Measurements from ENCODE around the gene TRNAU1AP. TPM values are rescaled to one million over a fixed set of nuclear protein-coding genes. Genes with fewer than 3 reads are reported as not detected.

Gene TRNAU1AP
- total and polyA plus RNA-seq, 2 of the 13 experiments (the other 11 are each of a cell fraction or from before 2014, with no cell fraction given) = 29.0 to 42.9 TPM

DNA sequence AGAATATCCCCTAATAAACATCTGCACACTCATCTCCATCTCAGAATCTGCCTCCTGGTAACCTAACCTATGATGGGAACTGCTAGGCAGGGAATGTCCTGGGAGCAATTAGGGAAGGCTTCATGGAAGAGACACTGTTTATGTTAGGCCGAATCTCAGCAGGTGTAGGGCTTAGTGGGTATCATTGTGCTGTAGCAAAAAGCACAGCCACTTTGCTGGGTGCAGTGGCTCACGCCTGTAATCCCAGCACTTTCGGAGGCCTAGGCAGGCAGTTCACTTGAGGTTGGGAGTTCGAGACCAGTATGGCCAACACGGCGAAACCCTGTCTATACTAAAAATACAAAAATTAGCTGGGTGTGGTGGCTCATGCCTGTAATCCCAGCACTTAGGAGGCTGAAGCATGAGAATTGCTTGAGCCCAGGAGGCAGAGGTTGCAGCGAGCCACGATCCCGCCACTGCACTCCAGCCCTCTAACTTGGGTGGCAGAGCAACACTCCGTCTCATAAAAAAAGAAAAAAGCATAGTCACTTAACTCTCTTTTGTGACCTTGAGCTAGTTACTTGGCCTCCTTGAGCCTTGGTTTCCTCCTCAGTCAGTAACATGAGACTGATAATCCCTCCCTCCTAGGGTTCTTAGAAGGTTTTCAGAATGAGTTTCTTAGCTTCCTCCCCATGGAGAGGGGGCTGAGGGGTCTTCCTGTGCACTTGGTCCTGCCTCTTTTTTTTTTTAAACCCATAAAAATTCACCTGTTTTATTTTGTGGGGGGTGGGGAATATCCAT, 42.7 kb downstream of the TRNAU1AP start (continued):
- TF ChIP-seq, protein P1, sequence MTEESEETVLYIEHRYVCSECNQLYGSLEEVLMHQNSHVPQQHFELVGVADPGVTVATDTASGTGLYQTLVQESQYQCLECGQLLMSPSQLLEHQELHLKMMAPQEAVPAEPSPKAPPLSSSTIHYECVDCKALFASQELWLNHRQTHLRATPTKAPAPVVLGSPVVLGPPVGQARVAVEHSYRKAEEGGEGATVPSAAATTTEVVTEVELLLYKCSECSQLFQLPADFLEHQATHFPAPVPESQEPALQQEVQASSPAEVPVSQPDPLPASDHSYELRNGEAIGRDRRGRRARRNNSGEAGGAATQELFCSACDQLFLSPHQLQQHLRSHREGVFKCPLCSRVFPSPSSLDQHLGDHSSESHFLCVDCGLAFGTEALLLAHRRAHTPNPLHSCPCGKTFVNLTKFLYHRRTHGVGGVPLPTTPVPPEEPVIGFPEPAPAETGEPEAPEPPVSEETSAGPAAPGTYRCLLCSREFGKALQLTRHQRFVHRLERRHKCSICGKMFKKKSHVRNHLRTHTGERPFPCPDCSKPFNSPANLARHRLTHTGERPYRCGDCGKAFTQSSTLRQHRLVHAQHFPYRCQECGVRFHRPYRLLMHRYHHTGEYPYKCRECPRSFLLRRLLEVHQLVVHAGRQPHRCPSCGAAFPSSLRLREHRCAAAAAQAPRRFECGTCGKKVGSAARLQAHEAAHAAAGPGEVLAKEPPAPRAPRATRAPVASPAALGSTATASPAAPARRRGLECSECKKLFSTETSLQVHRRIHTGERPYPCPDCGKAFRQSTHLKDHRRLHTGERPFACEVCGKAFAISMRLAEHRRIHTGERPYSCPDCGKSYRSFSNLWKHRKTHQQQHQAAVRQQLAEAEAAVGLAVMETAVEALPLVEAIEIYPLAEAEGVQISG (CRISPR knock-in tag; IDR thresholded peaks at IDR 0.05) = peak; percentile 35; the same call in 1 of the 2 replicates
- TF ChIP-seq, protein P2, sequence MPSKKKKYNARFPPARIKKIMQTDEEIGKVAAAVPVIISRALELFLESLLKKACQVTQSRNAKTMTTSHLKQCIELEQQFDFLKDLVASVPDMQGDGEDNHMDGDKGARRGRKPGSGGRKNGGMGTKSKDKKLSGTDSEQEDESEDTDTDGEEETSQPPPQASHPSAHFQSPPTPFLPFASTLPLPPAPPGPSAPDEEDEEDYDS (CRISPR knock-in tag; IDR thresholded peaks at IDR 0.05) = 0 out of 2 replicates have a peak, but pooled peaks have one; percentile 5
- TF ChIP-seq ZBTB38 (CRISPR knock-in tag; IDR thresholded peaks at IDR 0.05) (peak; percentile 54; the same call in 1 of the 2 replicates), ZFYVE20 (CRISPR knock-in tag; IDR thresholded peaks at IDR 0.05; ENCODE audit: borderline replicate concordance, low read depth) (no peak), MIXL1 (CRISPR knock-in tag; IDR thresholded peaks at IDR 0.05) (no peak), ZNF780A (CRISPR knock-in tag; IDR thresholded peaks at IDR 0.05) (no peak), SMAD3 (CRISPR knock-in tag; IDR thresholded peaks at IDR 0.05) (no peak), RXRB (CRISPR knock-in tag; IDR thresholded peaks at IDR 0.05; ENCODE audit: borderline replicate concordance) (no peak), PAWR (CRISPR knock-in tag; IDR thresholded peaks at IDR 0.05; ENCODE audit: borderline replicate concordance) (no peak), ZNF776 (CRISPR knock-in tag; IDR thresholded peaks at IDR 0.05) (no peak), TOPORS (CRISPR knock-in tag; IDR thresholded peaks at IDR 0.05) (no peak), MEF2D (CRISPR knock-in tag; IDR thresholded peaks at IDR 0.05) (no peak), KMT2A (CRISPR knock-in tag; IDR thresholded peaks at IDR 0.05) (no peak), ZC3H13 (CRISPR knock-in tag; IDR thresholded peaks at IDR 0.05) (peak; percentile 100), TAF15 (IDR thresholded peaks at IDR 0.05; ENCODE audit: low read depth, low read length, poor library complexity, severe bottlenecking) (no peak), KLF11 (CRISPR knock-in tag; IDR thresholded peaks at IDR 0.05) (no peak), TOE1 (CRISPR knock-in tag; IDR thresholded peaks at IDR 0.05) (no peak), ZFY (CRISPR knock-in tag; IDR thresholded peaks at IDR 0.05) (no peak), RFXAP (CRISPR knock-in tag; IDR thresholded peaks at IDR 0.05; ENCODE audit: borderline replicate concordance) (no peak), ZNF432 (CRISPR knock-in tag; IDR thresholded peaks at IDR 0.05; ENCODE audit: borderline replicate concordance) (no peak), ZNF3 (CRISPR knock-in tag; IDR thresholded peaks at IDR 0.05) (no peak), ZNF335 (CRISPR knock-in tag; IDR thresholded peaks at IDR 0.05) (no peak)
- TF ChIP-seq, protein P3, sequence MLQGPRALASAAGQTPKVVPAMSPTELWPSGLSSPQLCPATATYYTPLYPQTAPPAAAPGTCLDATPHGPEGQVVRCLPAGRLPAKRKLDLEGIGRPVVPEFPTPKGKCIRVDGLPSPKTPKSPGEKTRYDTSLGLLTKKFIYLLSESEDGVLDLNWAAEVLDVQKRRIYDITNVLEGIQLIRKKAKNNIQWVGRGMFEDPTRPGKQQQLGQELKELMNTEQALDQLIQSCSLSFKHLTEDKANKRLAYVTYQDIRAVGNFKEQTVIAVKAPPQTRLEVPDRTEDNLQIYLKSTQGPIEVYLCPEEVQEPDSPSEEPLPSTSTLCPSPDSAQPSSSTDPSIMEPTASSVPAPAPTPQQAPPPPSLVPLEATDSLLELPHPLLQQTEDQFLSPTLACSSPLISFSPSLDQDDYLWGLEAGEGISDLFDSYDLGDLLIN (CRISPR knock-in tag; IDR thresholded peaks at IDR 0.05; ENCODE audit: borderline replicate concordance) = no peak
- TF ChIP-seq, protein P4, sequence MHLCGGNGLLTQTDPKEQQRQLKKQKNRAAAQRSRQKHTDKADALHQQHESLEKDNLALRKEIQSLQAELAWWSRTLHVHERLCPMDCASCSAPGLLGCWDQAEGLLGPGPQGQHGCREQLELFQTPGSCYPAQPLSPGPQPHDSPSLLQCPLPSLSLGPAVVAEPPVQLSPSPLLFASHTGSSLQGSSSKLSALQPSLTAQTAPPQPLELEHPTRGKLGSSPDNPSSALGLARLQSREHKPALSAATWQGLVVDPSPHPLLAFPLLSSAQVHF (CRISPR knock-in tag; IDR thresholded peaks at IDR 0.05) = no peak
- TF ChIP-seq, protein P5, sequence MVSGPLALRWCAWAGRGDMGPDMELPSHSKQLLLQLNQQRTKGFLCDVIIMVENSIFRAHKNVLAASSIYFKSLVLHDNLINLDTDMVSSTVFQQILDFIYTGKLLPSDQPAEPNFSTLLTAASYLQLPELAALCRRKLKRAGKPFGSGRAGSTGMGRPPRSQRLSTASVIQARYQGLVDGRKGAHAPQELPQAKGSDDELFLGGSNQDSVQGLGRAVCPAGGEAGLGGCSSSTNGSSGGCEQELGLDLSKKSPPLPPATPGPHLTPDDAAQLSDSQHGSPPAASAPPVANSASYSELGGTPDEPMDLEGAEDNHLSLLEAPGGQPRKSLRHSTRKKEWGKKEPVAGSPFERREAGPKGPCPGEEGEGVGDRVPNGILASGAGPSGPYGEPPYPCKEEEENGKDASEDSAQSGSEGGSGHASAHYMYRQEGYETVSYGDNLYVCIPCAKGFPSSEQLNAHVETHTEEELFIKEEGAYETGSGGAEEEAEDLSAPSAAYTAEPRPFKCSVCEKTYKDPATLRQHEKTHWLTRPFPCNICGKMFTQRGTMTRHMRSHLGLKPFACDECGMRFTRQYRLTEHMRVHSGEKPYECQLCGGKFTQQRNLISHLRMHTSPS (CRISPR knock-in tag; IDR thresholded peaks at IDR 0.05; ENCODE audit: low read depth) = no peak
